T-helper 2 cell treated with Interferon-gamma antibody and Interleukin-4, amounts not matched to agents 100 ng/mL and 5 ng/mL, for 36 hours (primary cell): ENCODE measurements around the gene SUSD2. TPM values are rescaled to one million over a fixed set of nuclear protein-coding genes. Genes with fewer than 3 reads are reported as not detected.
"Not testable (repeated sequence)": the region's sequence is repeated elsewhere in the genome, so short reads cannot be mapped to it uniquely, and the experiment has no call there.

ENCODE experiments used
- intact Hi-C: fragments of 100-400 bp; cut with micrococcal nuclease; formaldehyde crosslinking; loops from one replicate; pipeline ENCODE4 v1.15.1; 2023
- total RNA-seq: library from RNA; stranded (reverse); gene quantifications from 2 replicates; pipeline ENCODE4 v1.2.3, GENCODE V29; 2022

The SUSD2 gene
- total RNA-seq, 1 donor from 2014 or later, result 0.89 TPM

GRCh38 chr22:24210409-24210808, 29.1 kb downstream of the SUSD2 start:
- intact Hi-C loops, result not testable (repeated sequence)

DNA sequence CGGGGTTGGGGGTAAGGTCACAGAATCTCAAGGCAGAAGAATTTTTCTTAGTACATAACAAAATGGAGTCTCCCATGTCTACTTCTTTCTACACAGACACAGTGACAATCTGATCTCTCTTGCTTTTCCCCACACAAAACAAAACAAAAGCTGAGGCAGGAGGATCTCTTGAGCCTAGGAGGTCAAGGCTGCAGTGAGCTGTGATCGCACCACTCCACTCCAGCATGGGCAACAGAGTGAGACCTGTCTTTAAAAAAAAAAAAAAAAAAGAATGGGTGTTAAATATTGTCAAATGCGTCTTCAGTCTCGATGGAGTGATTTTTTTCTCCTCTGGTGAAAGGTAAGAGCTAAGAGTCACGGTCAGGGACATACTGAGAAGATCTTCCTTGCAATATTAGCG, 30.4 kb downstream of the SUSD2 start:
- intact Hi-C loops, result not testable (repeated sequence)

DNA sequence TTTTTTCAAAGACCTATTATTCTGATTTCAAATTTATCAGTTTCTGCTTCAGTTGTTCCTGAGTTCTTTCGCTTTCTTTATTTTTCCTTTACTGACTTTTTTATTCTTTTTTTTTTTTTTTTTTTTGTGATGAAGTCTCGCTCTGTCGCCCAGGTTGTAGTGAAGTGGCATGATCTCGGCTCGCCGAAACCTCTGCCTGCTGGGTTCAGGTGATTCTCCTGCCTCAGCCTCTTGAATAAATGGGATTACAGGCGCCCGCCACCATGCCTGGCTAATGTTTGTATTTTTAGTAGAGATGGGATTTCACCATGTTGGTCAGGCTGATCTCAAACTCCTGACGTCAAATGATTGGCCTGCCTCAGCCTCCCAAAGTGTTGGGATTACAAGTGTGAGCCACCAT, 31.8 kb downstream of the SUSD2 start:
- intact Hi-C loops, result not testable (repeated sequence)

- intact Hi-C loops, result no loop called here
Measured at GRCh38 chr22:24214467-24215285, 33.4 kb downstream of the SUSD2 start.

DNA sequence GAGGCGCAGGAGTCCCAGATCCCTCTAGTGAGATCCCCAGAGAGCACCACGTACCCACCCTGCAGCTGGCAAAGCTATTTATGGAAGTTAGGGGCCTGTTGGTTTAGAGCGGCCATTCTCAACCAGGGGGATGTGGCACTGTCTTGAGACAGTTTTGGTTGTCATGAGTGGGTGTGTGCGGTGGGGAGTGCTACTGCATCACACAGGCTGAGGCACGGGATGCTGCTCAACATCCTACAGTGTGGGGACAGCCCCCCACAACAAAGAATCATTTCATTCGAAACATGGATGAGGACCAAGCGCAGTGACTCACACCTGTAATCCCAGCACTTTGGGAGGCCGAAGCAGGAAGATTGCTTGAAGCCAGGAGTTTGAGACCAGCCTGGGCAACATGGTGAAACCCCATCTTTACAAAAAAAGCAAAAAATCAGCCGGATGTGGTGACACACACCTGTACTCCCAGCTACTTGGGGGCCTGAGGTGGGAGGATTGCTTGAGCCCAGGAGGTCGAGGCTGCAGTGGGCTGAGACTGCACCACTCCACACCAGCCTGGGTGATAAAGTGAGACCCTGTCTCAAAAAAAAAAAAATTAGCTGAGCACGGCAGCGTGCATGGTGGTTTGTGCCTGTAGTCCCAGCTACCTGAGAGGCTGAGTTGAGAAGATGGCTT, 35.4 kb downstream of the SUSD2 start:
- intact Hi-C loops, result no loop called here

GRCh38 chr22:24217384-24217783, 36.1 kb downstream of the SUSD2 start:
- intact Hi-C loops, result no loop called here

DNA sequence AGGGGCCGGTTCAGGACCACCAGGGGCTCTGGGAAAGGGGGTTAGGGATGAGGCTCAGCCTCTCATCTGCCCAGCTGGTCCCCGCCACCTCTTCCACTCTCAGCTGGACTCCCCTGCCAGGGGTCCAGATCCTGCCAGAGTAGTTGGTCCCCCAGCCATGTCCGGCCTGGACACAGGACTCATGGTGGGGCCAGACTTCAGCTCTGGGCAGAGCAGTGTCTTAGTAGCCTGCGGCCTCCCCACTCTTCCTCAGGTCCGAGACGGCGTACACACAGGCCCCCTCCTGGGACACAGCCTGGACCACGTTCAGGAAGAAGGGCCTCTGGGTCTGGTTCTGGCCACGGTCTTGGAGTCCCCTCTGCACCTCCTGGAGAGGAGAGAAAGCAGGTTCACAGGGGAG, 38.5 kb downstream of the SUSD2 start:
- intact Hi-C loops, result no loop called here

DNA sequence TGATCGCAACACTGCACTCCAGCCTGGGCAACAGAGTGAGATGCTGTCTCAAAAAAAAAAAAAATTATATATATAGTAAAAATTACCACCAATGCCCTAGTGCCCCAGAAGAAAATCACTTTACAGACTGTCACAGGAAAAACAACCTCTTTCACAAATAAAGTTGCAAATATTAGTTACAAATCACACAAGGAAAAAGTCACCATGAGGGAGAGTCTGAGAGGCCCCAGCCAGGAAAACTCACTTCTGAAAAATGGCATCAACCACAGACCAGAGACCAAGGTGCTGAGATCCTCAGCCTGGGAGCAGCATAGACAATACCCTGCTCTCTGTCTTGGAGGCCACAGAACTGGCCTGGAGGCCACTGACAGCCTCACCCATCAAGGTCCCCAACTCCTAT, 43.2 kb downstream of the SUSD2 start:
- intact Hi-C loops, result no loop called here

DNA sequence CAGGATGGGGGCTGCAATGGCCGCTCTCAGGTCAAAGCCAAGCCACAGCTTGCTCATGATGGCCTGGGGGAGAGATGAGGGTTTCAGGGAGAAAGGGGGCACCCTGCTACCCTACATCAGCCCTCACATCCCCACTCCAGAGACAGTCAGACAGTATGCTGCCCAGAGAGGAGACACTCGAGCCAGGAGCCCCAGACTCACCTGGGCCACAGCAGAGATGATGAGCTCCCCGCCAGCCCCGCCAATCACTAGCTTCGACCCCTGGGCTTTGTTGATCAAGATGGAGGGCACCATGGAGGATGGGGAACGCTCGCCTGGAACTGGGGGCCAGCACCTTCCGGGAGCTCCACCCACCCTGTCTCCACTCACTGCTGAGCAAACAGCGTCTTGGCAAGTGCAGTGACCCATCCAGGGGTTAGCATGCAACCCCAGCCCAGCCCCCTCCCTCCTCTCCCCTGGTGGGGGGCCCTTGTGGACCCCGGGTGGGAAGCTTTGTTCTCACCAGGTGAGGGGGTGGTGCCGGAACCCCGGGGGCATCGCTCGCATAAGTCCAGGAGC, 43.8 kb downstream of the SUSD2 start:
- intact Hi-C loops, result no loop called here

GRCh38 chr22:24225951-24226350, 44.7 kb downstream of the SUSD2 start:
- intact Hi-C loops, result no loop called here

- intact Hi-C loops, result no loop called here
Measured at GRCh38 chr22:24230911-24231656, 49.8 kb downstream of the SUSD2 start.

- intact Hi-C loops, result no loop called here
Measured at GRCh38 chr22:24231706-24232105, 50.4 kb downstream of the SUSD2 start.

DNA sequence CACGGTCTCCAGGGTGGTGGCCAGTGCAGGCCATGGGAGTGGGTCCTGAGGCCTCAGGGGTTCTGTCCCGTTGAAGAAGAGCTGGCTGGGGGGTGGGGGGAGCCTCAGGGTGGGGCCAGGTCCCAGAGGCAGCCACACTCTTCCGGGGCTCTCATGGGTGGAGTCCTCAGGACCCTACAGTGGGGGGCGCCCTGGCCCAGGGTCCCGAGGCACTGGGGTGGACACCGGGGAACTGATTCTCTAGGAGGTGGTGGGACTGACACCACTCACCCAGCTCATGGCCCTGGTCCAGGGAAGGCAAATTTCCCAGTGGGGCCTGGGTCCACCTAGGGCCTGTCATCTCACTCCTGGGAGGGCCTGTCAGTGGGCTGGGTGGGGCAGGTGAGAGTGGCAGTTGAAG, 50.8 kb downstream of the SUSD2 start:
- intact Hi-C loops, result no loop called here

DNA sequence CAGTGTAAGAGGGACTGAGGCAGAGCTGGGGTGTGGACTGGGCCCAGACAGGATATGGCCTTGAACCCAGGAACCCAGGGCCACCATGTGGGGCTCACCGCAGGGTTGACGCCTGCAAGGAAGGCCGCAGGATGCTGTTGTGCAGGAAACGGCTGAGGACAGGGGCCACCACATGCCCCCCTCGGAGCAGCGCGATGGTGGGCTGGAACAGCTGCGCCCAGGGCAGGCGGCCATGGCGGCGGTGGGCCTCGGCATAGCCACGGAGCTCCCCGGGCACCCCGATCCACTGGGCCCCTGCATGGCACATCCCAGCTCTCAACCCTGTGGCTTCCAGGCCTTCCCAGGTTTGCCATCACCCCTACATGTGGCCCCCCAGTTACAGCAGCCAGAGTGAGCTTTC, 51.4 kb downstream of the SUSD2 start:
- intact Hi-C loops, result no loop called here

DNA sequence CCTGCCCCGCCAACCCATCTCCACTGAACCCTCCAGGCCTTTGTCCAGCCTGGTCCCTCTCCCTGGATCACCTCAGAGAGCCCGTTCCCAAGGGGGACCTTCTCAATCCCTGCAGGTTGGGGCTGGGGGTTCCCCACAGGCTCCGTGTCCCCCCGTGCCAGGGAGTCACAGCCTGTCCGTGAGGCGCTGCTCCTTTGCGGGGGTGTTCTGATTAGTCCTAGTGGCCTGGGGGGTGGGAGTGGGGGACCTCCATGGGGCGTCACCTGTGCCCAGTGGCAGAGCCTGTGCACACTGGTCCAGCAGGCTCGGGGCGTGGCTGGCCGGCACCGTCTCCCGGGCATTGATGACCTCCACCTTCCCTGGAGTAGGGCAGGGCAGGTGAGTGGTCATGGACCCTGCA, 51.9 kb downstream of the SUSD2 start:
- intact Hi-C loops, result no loop called here

- intact Hi-C loops, result no loop called here
Measured at GRCh38 chr22:24233816-24234215, 52.5 kb downstream of the SUSD2 start.

DNA sequence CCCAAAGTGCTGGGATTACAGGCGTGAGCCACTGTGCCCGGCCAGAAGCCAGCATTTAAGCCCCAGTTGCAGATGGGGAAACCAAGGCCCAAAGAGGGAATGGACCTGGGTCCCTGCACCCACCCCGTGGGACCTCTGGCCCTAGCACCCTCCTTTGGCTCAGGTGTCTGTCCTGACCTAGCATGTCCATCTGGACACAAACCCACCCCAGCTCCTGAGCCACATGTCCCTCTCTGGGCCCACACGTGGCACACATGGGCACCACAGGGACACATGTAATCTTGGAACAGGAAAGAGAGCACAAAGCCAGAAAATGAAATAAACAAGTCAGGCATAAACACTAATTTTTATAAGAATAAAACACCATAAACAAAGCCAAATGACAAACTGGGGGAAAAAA, 54.0 kb downstream of the SUSD2 start:
- intact Hi-C loops, result no loop called here

- intact Hi-C loops, result no loop called here
Measured at GRCh38 chr22:24236656-24237055, 55.4 kb downstream of the SUSD2 start.

- intact Hi-C loops, result not testable (repeated sequence)
Measured at GRCh38 chr22:24238101-24238694, 56.9 kb downstream of the SUSD2 start.
